HepG2 (cell line): ENCODE measurements around the gene CNNM4. TPM values are rescaled to one million over a fixed set of nuclear protein-coding genes. Genes with fewer than 3 reads are reported as not detected.
A peak's percentile ranks its signal among the peaks of the same experiment; 100 is the strongest.

Experiments
- GATAD1 ChIP-seq: IDR thresholded peaks from 2 replicates; pipeline ENCODE4 v1.6.1; 2016; ENCODE audit warnings: missing genetic modification reagents, missing compliant biosample characterization
- GMEB1 ChIP-seq: sonication (generic); formaldehyde crosslinking; IDR thresholded peaks from 2 replicates; pipeline ENCODE4 v1.5.1; 2020; ENCODE audit warnings: missing genetic modification reagents, mild to moderate bottlenecking, borderline replicate concordance
- HIVEP1 ChIP-seq: sonication (generic); formaldehyde crosslinking; IDR thresholded peaks from 2 replicates; pipeline ENCODE4 v1.4.0; 2020; ENCODE audit warnings: mild to moderate bottlenecking, missing genetic modification reagents
- HNRNPH1 ChIP-seq: fragments of 200-400 bp; formaldehyde crosslinking; optimal IDR thresholded peaks from 2 replicates; pipeline ENCODE3; 2017; ENCODE audit warnings: mild to moderate bottlenecking, low read depth, low read length
- HOMEZ ChIP-seq: IDR thresholded peaks from 2 replicates; pipeline ENCODE4 v1.6.1; 2016; ENCODE audit warnings: low read depth
- JARID2 ChIP-seq: sonication (generic); formaldehyde crosslinking; IDR thresholded peaks from 2 replicates; pipeline ENCODE4 v1.8.1; 2023; ENCODE audit warnings: missing genetic modification reagents, inconsistent platforms; ENCODE audit not compliant: insufficient replicate concordance
- MTF1 ChIP-seq: sonication (generic); formaldehyde crosslinking; IDR thresholded peaks from 2 replicates; pipeline ENCODE4 v1.5.0; 2020; ENCODE audit warnings: missing genetic modification reagents
- NR1H2 ChIP-seq: sonication (generic); formaldehyde crosslinking; IDR thresholded peaks from 2 replicates; pipeline ENCODE4 v1.8.1; 2022; ENCODE audit warnings: low read depth, missing genetic modification reagents, borderline replicate concordance
- PHF20 ChIP-seq: sonication (generic); formaldehyde crosslinking; IDR thresholded peaks from 2 replicates; pipeline ENCODE4 v1.5.0; 2020; ENCODE audit warnings: mild to moderate bottlenecking, missing genetic modification reagents
- RBFOX2 ChIP-seq: fragments of 200-400 bp; formaldehyde crosslinking; IDR thresholded peaks from 2 replicates; pipeline ENCODE4 v1.6.1; 2017; ENCODE audit warnings: low read depth, mild to moderate bottlenecking, low read length
- SOX5 ChIP-seq: IDR thresholded peaks from 2 replicates; pipeline ENCODE4 v1.6.1; 2016; ENCODE audit warnings: borderline replicate concordance
- SRF ChIP-seq: IDR thresholded peaks from 2 replicates; pipeline ENCODE4 v1.6.1; 2011; ENCODE audit warnings: mild to moderate bottlenecking, low read depth, low read length, moderate library complexity
- SRSF9 ChIP-seq: fragments of 200-400 bp; formaldehyde crosslinking; IDR thresholded peaks from 2 replicates; pipeline ENCODE4 v1.6.1; 2018; ENCODE audit warnings: borderline replicate concordance, mild to moderate bottlenecking, low read depth, low read length; ENCODE audit not compliant: insufficient read depth, poor library complexity, severe bottlenecking
- UBTF ChIP-seq: sonication (generic); formaldehyde crosslinking; IDR thresholded peaks from 2 replicates; pipeline ENCODE4 v1.4.0; 2020; ENCODE audit warnings: mild to moderate bottlenecking, missing genetic modification reagents
- ZNF18 ChIP-seq: sonication (generic); formaldehyde crosslinking; IDR thresholded peaks from 2 replicates; pipeline ENCODE4 v1.8.0; 2022; ENCODE audit warnings: mild to moderate bottlenecking, missing genetic modification reagents; ENCODE audit not compliant: insufficient replicate concordance
- ZNF770 ChIP-seq: sonication (generic); formaldehyde crosslinking; IDR thresholded peaks from 2 replicates; pipeline ENCODE4 v1.5.0; 2020; ENCODE audit warnings: mild to moderate bottlenecking, missing genetic modification reagents
- polyA plus RNA-seq, 8 experiments: library from polyadenylated mRNA; depleted of rRNA in 3 of 8; stranded (reverse) in 7 of 8; unstranded in 1 of 8; fragments of >200 nt; fragmentation: Illumina TruSeq in 4 of 8; extraction: Trizol in 4 of 8; gene quantifications; 2 replicates each; pipeline versions ENCODE4 v1.2.1 to v1.2.3, GENCODE V29; 2011 to 2016; ENCODE audit warnings: low read depth in 4 of 8, missing spikeins in 1 of 8, mixed read lengths in 1 of 8; ENCODE audit not compliant: insufficient read depth in 1 of 8
- total RNA-seq, 5 experiments: library from RNA; depleted of rRNA; stranded (reverse); fragments of >200 nt; fragmentation: Illumina TruSeq; extraction: Trizol; gene quantifications; 2 replicates each; pipeline ENCODE4 v1.2.3, GENCODE V29; 2016; ENCODE audit warnings: low read depth in 1 of 5

The CNNM4 gene
- total and polyA plus RNA-seq, 2 of the 13 experiments (the other 11 are each of a cell fraction or from before 2014, with no cell fraction given) = 5.9 to 8.4 TPM

GRCh38 chr2:96739633-96740428, 20.9 kb upstream of the CNNM4 start, which contains the start of gene LMAN2L (continued):
- TF ChIP-seq SRSF9 = no peak
- TF ChIP-seq ZNF18 (CRISPR knock-in tag) = peak; percentile 32
- no peak for TF ChIP-seq JARID2 (CRISPR knock-in tag)
- TF ChIP-seq PHF20 (CRISPR knock-in tag) = peak; percentile 71; the same call in 1 of the 2 replicates
- TF ChIP-seq GMEB1 = peak; percentile 39; the same call in 1 of the 2 replicates
- TF ChIP-seq ZNF770 (CRISPR knock-in tag) = no peak
- TF ChIP-seq UBTF (CRISPR knock-in tag) = peak; percentile 55; the same call in 1 of the 2 replicates
- TF ChIP-seq SRF = peak; percentile 82
- peak; percentile 54; the same call in 1 of the 2 replicates for TF ChIP-seq HOMEZ
- TF ChIP-seq GATAD1 = peak; percentile 81
- no peak for TF ChIP-seq NR1H2 (CRISPR knock-in tag)
- 0 out of 2 replicates have a peak, but pooled peaks have one; percentile 33 for TF ChIP-seq MTF1
- TF ChIP-seq SOX5 (CRISPR knock-in tag) = no peak
- TF ChIP-seq HNRNPH1 = no peak
- peak; percentile 80 for TF ChIP-seq RBFOX2
- peak; percentile 53; the same call in 1 of the 2 replicates for TF ChIP-seq HIVEP1 (CRISPR knock-in tag)
